ENCODE measurements around the gene SH3GLB2.
"Not testable (repeated sequence)": the region's sequence is repeated elsewhere in the genome, so short reads cannot be mapped to it uniquely, and the experiment has no call there.

Gene SH3GLB2

DNA sequence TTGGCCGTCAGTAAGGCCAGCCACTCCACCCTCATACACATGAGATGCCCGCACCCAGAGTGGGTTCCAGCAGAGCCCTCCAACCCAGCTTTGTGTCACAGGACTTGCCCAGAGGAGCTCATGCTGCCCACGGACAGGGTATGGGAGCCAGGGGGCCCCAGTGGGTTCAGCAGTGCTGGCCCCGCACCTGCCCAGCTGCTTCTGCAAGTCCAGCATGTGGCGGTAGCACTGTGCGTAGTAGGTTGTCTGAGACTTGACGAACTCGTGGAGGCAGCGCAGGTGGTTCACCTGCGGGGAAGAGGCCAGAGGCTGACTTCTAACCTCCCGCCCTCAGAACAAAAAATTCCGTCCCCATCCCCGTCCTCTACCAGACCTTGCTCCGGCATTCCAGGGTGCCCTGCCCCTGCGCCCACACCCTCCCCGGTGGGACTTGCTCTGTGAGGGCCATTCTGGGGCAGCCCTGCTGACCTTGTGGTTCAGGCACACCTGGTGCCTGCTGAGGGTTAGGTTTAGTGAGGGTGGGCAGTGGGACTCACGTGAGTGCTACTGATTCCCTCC is 18.5 kb downstream of the SH3GLB2 start:
- Histone ChIP-seq H3K4me1 (peaks cover 4 to 37% (median 31%) of the 10 kb centered on the region in 10 experiments; a peak in 18 of 20 replicates), H3K9me3 (replicated peaks in 1 of 11) (no peaks in the 10 kb centered on the region), H3K36me3 (peaks cover 61 to 97% (median 90%) of the 10 kb centered on the region in 11 experiments), H3K4me3 (no peak overlapping the region), H3K27me3 (no peaks in the 10 kb centered on the region), H3K9ac (no peak overlapping the region), H3K4me2 (no peak overlapping the region), H3K27ac (no peak overlapping the region), H4K20me1 (peaks cover 3 to 88% (median 30%) of the 10 kb centered on the region in 11 experiments; a peak in 18 of 22 replicates)
- TF ChIP-seq Cebpa-rat (IDR thresholded peaks at IDR 0.05): no peak

- H3K27me3 ChIP-seq: no peaks in the 10 kb centered on the region
- H3K9ac ChIP-seq: peak overlapping the region in 3 of 11 experiments; percentile 33 to 49 (median 38); a peak in 3 of 22 replicates
- H3K4me1 ChIP-seq: peaks cover 0 to 32% (median 26%) of the 10 kb centered on the region in 10 experiments; a peak in 16 of 20 replicates
- H3K4me3 ChIP-seq: no peak overlapping the region
- peaks cover 60 to 97% (median 88%) of the 10 kb centered on the region in 11 experiments for H3K36me3 ChIP-seq
- H4K20me1 ChIP-seq: peaks cover 3 to 91% (median 30%) of the 10 kb centered on the region in 11 experiments; a peak in 18 of 22 replicates
- no peaks in the 10 kb centered on the region for H3K9me3 ChIP-seq (replicated peaks in 1 of 11)
- no peak overlapping the region for H3K27ac ChIP-seq
- TF ChIP-seq Cebpa-rat (IDR thresholded peaks at IDR 0.05): no peak
- peak overlapping the region in 2 of 11 experiments; percentile 32 to 41; a peak in 3 of 22 replicates for H3K4me2 ChIP-seq
Observed at GRCh38 chr9:129008986-129009583, 19.0 kb downstream of the SH3GLB2 start.

- Histone ChIP-seq H3K4me1 (peaks cover 0 to 32% (median 25%) of the 10 kb centered on the region in 10 experiments; a peak in 16 of 20 replicates), H3K27ac (peak overlapping the region in 1 of 11 experiments; percentile 4; a peak in 1 of 22 replicates), H3K27me3 (no peaks in the 10 kb centered on the region), H3K4me3 (no peak overlapping the region), H3K36me3 (peaks cover 60 to 97% (median 88%) of the 10 kb centered on the region in 11 experiments), H3K9ac (peak overlapping the region in 6 of 11 experiments; percentile 12 to 49 (median 30); a peak in 4 of 22 replicates), H3K9me3 (replicated peaks in 1 of 11) (no peaks in the 10 kb centered on the region), H4K20me1 (peaks cover 3 to 90% (median 30%) of the 10 kb centered on the region in 11 experiments; a peak in 18 of 22 replicates), H3K4me2 (peak overlapping the region in 8 of 11 experiments; percentile 14 to 46 (median 29); a peak in 11 of 22 replicates)
- TF ChIP-seq Cebpa-rat (IDR thresholded peaks at IDR 0.05): no peak
Observed at GRCh38 chr9:129008469-129008965, 19.6 kb downstream of the SH3GLB2 start.

- Histone ChIP-seq H4K20me1 (peaks cover 3 to 90% (median 30%) of the 10 kb centered on the region in 11 experiments; a peak in 18 of 22 replicates), H3K4me1 (peaks cover 0 to 32% (median 25%) of the 10 kb centered on the region in 10 experiments; a peak in 16 of 20 replicates), H3K4me2 (peak overlapping the region in 8 of 11 experiments; percentile 14 to 46 (median 29); a peak in 11 of 22 replicates), H3K9me3 (replicated peaks in 1 of 11) (no peaks in the 10 kb centered on the region), H3K9ac (peak overlapping the region in 6 of 11 experiments; percentile 12 to 49 (median 30); a peak in 3 of 22 replicates), H3K4me3 (no peak overlapping the region), H3K27ac (peak overlapping the region in 2 of 11 experiments; percentile 4 to 23; a peak in 1 of 22 replicates), H3K27me3 (no peaks in the 10 kb centered on the region), H3K36me3 (peaks cover 60 to 97% (median 88%) of the 10 kb centered on the region in 11 experiments)
- no peak for TF ChIP-seq Cebpa-rat (IDR thresholded peaks at IDR 0.05)
Observed at GRCh38 chr9:129007766-129008468, 20.2 kb downstream of the SH3GLB2 start.

DNA sequence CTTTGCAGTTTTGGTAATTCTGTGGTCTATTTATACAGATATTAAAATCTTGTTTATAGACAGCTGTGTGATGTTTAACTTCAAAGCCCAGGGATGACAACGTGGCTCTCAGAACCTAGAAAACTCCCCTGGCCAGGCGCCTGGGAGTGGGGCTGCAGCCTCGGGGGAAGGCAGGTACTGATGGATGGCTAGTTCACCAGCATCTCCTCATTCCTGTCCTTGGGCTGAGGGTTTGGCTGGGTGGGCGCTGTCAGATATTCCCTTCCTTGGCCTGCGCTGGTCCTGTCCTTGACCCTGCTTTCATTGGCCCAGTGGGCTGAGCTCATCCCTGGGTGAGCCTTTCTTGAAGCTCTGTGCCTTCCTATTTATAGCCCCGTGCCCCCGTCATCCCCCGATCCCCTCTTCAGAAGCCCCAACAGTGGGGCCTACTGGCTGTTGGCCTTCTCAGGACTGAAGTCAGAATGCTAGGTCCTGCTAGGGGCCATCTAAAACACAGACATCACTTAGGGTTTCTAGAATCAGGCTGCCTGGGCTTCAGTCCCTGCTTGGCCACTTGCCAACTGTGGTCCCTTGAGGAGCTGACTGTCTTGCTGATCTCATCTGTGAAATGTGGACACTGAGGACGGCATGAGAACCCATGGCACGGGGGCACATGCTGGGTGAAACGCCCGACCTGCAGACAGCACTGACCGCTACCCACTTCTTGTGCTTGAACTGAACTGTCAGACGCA is 20.9 kb downstream of the SH3GLB2 start:
- Histone ChIP-seq H4K20me1 (peaks cover 3 to 90% (median 30%) of the 10 kb centered on the region in 11 experiments; a peak in 18 of 22 replicates), H3K9me3 (replicated peaks in 1 of 11) (no peaks in the 10 kb centered on the region), H3K27me3 (no peaks in the 10 kb centered on the region), H3K27ac (0 out of 22 replicates have a peak overlapping the region, but pooled peaks of 1 of the 11 experiments have one; percentile 4), H3K9ac (peak overlapping the region in 4 of 11 experiments; percentile 12 to 49 (median 30); a peak in 3 of 22 replicates), H3K4me3 (no peak overlapping the region), H3K36me3 (peaks cover 61 to 97% (median 88%) of the 10 kb centered on the region in 11 experiments), H3K4me2 (peak overlapping the region in 2 of 11 experiments; percentile 30 to 32; a peak in 3 of 22 replicates), H3K4me1 (peaks cover 0 to 32% (median 25%) of the 10 kb centered on the region in 10 experiments; a peak in 16 of 20 replicates)
- TF ChIP-seq Cebpa-rat (IDR thresholded peaks at IDR 0.05): no peak

DNA sequence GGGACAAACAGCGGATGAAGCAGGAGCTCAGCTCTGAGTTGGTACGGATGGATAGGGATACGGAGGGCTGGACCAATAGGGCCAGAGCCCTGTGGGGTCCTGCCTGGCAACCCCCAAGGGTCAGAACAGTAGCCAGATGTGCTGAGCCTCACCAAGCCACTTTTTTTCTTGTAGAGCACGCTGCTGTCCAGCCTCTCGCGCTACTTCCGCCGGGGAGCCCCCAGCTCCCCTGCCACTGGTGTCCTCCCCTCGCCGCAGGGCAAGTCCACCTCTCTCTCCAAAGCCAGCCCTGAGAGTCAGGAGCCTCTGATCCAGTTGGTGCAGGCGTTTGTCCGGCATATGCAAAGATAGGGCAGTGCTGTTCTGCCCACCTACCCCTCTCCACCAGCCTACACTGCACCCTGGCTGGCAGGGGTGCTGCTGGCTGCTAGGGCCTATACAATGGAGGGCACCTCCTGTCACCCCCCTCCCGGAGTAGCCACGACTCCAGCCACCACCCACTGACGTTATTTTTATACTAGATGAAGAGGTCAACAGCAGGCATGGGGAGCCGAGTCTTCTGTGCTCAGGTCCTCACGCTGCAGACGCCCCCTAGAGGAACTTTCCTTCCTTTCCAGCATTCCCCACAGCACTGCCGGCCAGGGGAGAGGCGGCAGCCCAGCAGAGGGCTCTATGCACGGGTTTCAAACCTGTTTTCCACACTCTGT is 21.6 kb downstream of the SH3GLB2 start:
- Histone ChIP-seq H3K27me3 (no peaks in the 10 kb centered on the region), H4K20me1 (peaks cover 3 to 90% (median 30%) of the 10 kb centered on the region in 11 experiments; a peak in 18 of 22 replicates), H3K36me3 (peaks cover 68 to 100% (median 91%) of the 10 kb centered on the region in 11 experiments), H3K4me2 (no peak overlapping the region), H3K4me1 (peaks cover 0 to 27% (median 21%) of the 10 kb centered on the region in 10 experiments; a peak in 16 of 20 replicates), H3K27ac (no peak overlapping the region), H3K9ac (peak overlapping the region in 1 of 11 experiments; percentile 11; a peak in 1 of 22 replicates), H3K9me3 (replicated peaks in 1 of 11) (no peaks in the 10 kb centered on the region), H3K4me3 (no peak overlapping the region)
- no peak for TF ChIP-seq Cebpa-rat (IDR thresholded peaks at IDR 0.05)

GRCh38 chr9:129005336-129005997 is 22.7 kb downstream of the SH3GLB2 start:
- TF ChIP-seq Cebpa-rat (IDR thresholded peaks at IDR 0.05): no peak
- H3K27ac ChIP-seq: no peak overlapping the region
- H3K36me3 ChIP-seq: peaks cover 79 to 100% (median 95%) of the 10 kb centered on the region in 11 experiments
- peaks cover 3 to 79% (median 30%) of the 10 kb centered on the region in 11 experiments; a peak in 18 of 22 replicates for H4K20me1 ChIP-seq
- no peaks in the 10 kb centered on the region for H3K27me3 ChIP-seq
- no peaks in the 10 kb centered on the region for H3K9me3 ChIP-seq (replicated peaks in 1 of 11)
- H3K4me3 ChIP-seq: no peak overlapping the region
- H3K9ac ChIP-seq: no peak overlapping the region
- H3K4me1 ChIP-seq: peaks cover 0 to 22% (median 17%) of the 10 kb centered on the region in 10 experiments; a peak in 16 of 20 replicates
- H3K4me2 ChIP-seq: no peak overlapping the region

- not testable (repeated sequence) for H3K9ac ChIP-seq; H3K4me2 ChIP-seq; H3K9me3 ChIP-seq (replicated peaks in 1 of 11); H3K27ac ChIP-seq; H3K27me3 ChIP-seq; H3K4me3 ChIP-seq
- Histone ChIP-seq H3K4me1 (peaks cover 0 to 22% (median 17%) of the 10 kb centered on the region in 10 experiments; a peak in 16 of 20 replicates), H3K36me3 (peaks cover 85 to 100% (median 97%) of the 10 kb centered on the region in 11 experiments), H4K20me1 (peaks cover 3 to 75% (median 30%) of the 10 kb centered on the region in 11 experiments; a peak in 18 of 22 replicates)
Observed at GRCh38 chr9:129004173-129004572, 24.0 kb downstream of the SH3GLB2 start.

All from BLaER1 treated with 17β-estradiol and CSF1 and Interleukin-3, amounts not matched to agents 10 nM and 100 nM (cell line).